AG04449 (cell line): ENCODE measurements around the gene B4GALT4.

ENCODE experiments used
- CTCF ChIA-PET: fragments of 350-600 bp; formaldehyde crosslinking; extraction: SDS; loops from one replicate; lab custom pipeline; 2021; ENCODE audit warnings: antibody characterized with exemption; lab: Yijun Ruan, JAX
- POLR2A ChIA-PET: fragments of 400-600, 350-600 bp; formaldehyde crosslinking; extraction: SDS; loops from one replicate; lab custom pipeline; 2020; ENCODE audit warnings: antibody characterized with exemption, inconsistent platforms; lab: Yijun Ruan, JAX
- DNase-seq: peaks from one replicate; pipeline ENCODE4 v3.0.0-alpha.2; 2010; ENCODE audit warnings: low read depth, low spot score
- H3K4me3 ChIP-seq: 2 replicates; pipeline ENCODE4 v1.5.1; 2011; ENCODE audit warnings: low read depth, mild to moderate bottlenecking, control low read depth, low read length
- TF ChIP-seq, protein P1 (sequence below): IDR thresholded peaks from one replicate; pipeline ENCODE4 v1.5.1; 2011; ENCODE audit warnings: mild to moderate bottlenecking, moderate library complexity, low read length, control low read depth, inconsistent platforms; ENCODE audit not compliant: insufficient read depth; ENCODE audit errors: missing control alignments

B4GALT4 gene

DNA sequence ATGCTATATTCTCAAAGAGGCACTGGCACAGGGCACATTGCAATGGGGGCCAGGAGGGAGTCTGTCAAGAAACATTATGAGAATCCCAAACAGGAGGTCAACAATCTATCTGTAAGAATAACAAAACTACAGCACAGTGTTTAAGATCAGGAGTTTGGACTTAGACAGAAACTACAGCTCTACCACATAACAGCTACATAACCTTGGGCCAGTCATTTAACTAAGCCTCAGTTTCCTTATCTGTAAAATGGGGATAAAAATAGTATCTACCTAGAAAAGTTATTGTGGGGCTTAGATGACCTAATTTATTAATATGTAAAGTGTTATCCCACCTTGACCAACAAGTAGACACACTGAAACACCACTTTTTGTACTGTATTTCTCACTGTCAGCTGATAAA, 9.9 kb downstream of the B4GALT4 start:
- TF ChIP-seq, protein P1, sequence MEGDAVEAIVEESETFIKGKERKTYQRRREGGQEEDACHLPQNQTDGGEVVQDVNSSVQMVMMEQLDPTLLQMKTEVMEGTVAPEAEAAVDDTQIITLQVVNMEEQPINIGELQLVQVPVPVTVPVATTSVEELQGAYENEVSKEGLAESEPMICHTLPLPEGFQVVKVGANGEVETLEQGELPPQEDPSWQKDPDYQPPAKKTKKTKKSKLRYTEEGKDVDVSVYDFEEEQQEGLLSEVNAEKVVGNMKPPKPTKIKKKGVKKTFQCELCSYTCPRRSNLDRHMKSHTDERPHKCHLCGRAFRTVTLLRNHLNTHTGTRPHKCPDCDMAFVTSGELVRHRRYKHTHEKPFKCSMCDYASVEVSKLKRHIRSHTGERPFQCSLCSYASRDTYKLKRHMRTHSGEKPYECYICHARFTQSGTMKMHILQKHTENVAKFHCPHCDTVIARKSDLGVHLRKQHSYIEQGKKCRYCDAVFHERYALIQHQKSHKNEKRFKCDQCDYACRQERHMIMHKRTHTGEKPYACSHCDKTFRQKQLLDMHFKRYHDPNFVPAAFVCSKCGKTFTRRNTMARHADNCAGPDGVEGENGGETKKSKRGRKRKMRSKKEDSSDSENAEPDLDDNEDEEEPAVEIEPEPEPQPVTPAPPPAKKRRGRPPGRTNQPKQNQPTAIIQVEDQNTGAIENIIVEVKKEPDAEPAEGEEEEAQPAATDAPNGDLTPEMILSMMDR, result no peak
- CTCF ChIA-PET, result interaction anchor here (1.7 kb wide), 1 partner anchor 10 kb away, joined by 12 read pairs; the partner anchor contains the start of gene B4GALT4
- POLR2A ChIA-PET, result no interaction called here
- no peak for DNase-seq
- H3K4me3 ChIP-seq, result no peak overlapping the region

DNA sequence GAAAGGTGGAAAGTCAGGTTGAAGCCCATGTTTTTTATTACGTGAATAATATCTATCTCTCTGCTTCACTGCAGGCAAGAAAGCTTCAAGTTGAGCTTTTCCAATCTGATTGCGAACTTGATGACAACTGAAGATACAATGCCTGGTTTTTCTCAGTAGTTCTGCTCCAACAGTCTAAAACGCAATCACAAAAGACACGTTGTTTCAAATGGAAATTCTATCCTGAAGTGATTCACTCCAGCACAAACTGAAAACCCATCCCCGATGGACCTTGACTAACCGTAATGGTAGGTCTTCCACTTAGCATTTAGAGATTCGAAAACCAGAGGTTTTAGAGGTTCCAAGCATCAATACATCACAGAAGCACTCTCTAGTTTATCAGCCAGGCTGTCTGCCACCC, 10.6 kb downstream of the B4GALT4 start:
- H3K4me3 ChIP-seq, result no peak overlapping the region
- CTCF ChIA-PET, result interaction anchor here (1.7 kb wide), 1 partner anchor 11 kb away, joined by 12 read pairs; the partner anchor contains the start of gene B4GALT4
- TF ChIP-seq, protein P1, result no peak
- DNase-seq, result no peak
- POLR2A ChIA-PET, result no interaction called here

DNA sequence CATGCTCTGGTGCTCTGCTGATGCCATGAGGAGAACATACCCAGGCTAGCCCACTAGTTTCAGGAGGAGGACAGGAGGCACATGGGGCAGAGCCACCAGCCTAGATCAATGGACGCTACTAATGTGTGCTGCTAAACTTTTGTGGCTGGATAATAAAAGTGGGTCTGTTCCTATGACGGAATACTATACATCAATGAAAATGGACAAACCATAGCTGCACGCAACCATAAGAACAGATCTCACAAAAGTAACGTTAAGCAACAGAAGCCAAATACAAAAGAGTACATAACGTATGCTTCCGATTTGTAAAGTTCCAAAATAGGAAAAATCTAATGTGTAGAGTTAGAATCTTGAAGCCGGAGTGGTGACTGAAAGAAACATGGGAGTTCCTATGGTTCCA, 11.5 kb downstream of the B4GALT4 start:
- CTCF ChIA-PET, result no interaction called here
- TF ChIP-seq, protein P1, result no peak
- POLR2A ChIA-PET, result no interaction called here
- no peak for DNase-seq
- no peak overlapping the region for H3K4me3 ChIP-seq

DNA sequence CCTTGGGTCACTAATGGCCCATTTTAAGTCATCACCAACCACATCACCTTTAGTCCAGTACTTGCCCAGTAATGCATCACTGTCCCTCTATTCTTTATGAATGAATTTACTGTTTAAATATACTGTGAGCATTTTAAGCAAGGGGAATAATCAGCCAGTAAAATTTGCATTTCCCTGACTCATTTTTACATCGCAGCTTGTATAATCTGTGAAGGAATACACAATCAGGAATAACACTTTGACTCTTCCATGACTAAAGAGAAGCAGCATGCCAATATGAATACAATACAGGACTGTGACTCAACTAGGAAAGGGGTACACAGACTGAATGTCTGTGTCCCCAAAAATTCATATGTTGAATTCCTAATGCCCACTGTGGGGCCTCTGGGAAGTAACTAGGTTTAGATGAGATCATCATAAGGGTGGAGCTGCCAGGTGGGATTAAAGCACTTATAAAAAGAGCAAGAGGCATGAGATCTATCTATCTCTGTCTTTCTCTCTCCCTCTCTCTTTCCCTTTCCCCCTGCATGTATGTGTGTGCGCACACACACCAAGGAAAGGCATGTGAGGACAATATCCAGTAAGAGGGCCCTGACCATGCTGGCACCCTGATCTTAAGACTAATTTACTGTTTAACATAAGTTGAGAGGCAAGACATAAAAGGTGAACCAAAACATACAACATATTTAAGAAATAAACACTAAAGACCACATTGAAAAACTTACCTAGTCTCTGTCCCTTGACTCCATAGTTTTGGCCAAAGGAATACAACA, 12.1 kb downstream of the B4GALT4 start:
- ChIA-PET POLR2A (no interaction called here), CTCF (interaction anchor here (1.3 to 1.7 kb wide), 2 partner anchors 12 to 83 kb away, joined by 5 to 6 read pairs; partner anchors contain the start of genes B4GALT4 and TEX55)
- TF ChIP-seq, protein P1, result no peak
- H3K4me3 ChIP-seq, result no peak overlapping the region
- no peak for DNase-seq

DNA sequence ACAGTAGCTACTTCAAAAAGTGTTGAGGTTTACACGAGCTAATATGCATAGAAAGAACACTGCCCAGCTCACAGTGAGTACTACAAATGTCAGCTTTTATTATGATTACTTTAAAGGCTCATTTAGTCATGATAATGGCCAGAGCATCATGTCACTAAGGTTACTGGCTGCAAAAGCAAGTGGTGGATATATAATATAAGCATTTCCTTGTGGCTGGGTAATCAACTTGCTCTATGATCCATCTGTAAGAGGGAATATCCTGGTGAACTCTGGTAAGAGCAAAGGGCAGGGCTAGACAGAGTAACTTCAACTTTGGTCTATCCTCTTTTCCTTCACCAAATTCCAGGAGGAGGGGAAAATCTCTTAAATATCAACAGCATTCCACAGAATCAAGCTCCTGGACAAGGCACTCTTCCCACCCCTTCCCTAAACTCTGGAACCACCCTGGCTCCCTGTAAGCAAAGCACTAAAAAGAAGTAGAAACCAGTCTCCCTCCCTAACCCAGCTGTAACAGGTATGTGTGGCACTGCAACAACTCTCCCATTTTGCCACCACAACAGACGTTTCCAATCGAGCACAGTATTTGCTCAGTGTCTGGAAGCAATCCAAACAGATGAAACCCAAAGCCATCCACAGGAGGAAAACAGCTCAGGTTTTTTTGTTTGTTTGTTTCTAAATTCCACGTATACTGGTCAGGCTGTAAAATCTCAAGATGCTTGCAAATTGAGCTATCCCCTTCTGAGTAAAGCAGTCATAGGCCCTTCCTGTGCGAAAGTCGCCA, 13.4 kb downstream of the B4GALT4 start:
- TF ChIP-seq, protein P1, result no peak
- H3K4me3 ChIP-seq, result no peak overlapping the region
- no peak for DNase-seq
- CTCF ChIA-PET, result interaction anchor here (1.0 to 2.6 kb wide), 5 partner anchors 13 to 81 kb away, joined by 3 to 9 read pairs (median 5); partner anchors contain the start of genes B4GALT4 and TEX55
- POLR2A ChIA-PET, result no interaction called here
